Measurements from ENCODE around the gene NACC1.

DNA sequence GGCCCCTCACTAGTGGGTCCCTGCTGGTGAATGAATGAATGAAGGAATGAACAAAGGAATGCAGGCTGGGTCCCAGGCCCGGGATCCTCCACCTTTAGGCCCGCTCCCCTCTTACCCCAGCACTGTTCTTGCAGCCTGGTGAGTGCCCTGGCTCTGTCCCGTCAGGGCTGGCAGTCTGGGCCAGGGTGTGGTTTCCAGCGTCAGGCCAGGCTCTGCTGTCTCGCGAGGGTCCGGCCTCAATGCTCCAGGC is 15.7 kb upstream of the NACC1 start:
- no peak for TF ChIP-seq CTCF (IDR thresholded peaks at IDR 0.05; ENCODE audit: borderline replicate concordance, extremely low read depth, low read length, poor library complexity, severe bottlenecking)
- TF ChIP-seq EZH2 (IDR thresholded peaks at IDR 0.05; ENCODE audit: borderline replicate concordance, low read depth, low read length, severe bottlenecking), result no peak

Measured in DND-41 (cell line).